CD1c-positive myeloid dendritic cell (primary cell): Measurements from ENCODE around the gene LRRK2.
"Not testable (repeated sequence)": the region's sequence is repeated elsewhere in the genome, so short reads cannot be mapped to it uniquely, and the experiment has no call there.

Source experiments
- DNase-seq: peaks from one replicate; pipeline ENCODE4 v3.0.0-alpha.2; 2016; ENCODE audit errors: extremely low spot score

Gene LRRK2

DNA sequence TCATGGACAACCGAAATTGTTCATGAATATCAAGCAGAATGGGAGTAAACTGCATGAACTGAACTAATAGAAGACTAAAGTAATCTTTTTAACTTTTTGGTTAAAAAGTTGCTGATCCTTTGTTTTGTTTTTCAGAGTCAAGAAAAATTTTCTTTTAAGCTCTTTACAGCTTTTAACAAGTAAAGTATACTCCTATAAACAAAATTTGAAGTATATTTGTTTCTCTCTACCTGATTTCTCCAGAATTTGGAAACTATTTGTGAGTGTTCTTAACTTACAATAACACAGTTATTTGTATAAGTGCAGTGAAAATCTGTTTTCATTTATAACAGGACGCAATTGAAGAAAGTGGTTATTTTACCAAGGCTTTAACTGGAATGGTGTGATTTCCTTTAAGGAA lies 12.2 kb upstream of the LRRK2 start:
- DNase-seq, result no peak

DNA sequence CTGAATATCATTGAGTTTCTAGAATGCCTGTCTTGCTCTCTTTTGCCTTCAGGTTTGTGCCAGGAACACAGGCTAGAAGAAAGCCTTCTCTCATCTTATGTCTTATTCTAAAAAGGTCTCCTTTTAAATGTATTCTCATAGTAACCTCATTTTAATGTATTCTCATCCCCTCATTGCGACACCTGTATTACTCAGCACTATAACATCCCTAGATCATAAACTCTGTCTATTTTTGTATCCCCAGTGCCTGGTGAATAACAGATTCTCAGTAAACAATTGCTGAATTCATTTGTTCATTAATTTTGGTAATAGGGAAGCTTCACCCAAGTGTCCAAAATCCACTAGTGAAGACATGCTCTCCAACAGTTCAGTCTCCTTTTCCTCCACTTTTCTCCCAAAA lies 8.8 kb upstream of the LRRK2 start:
- no peak for DNase-seq

DNA sequence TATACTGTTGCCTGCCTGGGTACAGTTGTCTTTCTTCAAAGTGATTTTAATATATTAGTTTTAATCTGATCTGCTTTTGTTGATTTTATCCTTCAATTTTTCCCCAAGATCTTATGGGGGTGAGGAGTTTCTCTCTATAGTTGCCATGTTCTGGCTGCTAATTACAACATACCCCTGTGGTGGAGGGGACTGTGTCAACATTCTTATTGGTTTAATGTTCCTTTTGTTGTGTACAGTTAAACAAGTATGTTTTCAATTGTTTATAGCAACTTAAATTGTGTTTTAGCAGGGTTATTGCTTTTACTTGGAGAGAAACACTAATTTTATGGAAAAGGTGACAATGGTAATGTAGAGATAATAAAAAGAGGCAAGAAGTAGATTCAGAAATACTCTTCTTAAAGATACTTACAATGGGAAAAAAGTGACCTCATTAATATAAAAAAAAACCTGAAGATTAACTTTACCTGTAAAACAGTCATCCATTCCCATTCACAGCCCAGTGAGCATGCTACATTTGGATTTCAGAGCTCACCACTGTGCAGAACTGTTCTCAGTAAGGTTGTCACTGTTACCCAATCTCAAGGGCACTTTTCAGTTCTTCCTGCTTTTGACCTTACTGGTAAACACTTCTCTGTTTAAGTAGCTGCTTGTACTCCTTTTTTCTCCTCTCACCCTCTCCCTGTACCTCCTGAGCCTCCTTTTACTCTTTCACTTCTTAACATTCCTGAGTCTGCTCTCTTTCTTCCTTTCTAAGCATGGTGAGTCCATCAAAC lies 8.1 kb upstream of the LRRK2 start:
- peak; percentile 58 for DNase-seq

DNA sequence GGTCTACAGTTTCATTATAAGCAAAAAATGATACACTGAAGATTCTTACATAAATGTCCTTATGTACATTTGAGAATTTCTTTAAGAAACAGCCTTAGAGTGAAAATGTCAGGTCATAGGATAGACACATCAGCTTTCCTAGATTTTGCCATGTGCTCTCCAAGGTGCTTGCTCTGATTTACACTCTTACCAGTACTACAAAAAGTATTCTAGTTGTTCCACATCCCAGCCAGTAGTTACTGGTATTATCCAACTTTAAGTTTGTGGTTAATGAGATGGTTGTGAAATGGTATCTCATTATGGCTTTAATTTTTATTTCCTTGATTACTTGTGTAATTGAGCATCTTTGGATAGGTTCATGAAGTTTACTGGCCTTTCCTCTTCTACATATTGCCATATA lies 5.0 kb upstream of the LRRK2 start:
- DNase-seq, result no peak

DNA sequence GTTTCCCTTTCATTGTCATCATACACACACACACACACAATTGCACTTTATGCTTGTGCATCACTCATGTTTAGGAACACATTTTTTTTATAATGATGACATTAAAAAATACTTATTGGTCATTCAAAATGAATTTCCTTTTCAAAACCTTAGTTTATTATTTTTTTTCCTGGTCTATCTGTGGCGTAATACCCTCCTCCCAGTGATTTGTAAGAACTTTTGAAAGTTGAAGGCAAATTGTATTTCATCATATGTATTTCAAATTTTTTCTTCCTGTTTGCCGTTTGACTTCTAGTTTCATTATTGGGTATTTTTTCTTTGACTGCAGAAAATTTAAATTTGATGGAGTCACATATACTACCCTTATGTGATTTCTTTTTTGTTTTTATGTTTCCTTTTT lies 2.5 kb upstream of the LRRK2 start:
- DNase-seq, result peak; percentile 81

DNA sequence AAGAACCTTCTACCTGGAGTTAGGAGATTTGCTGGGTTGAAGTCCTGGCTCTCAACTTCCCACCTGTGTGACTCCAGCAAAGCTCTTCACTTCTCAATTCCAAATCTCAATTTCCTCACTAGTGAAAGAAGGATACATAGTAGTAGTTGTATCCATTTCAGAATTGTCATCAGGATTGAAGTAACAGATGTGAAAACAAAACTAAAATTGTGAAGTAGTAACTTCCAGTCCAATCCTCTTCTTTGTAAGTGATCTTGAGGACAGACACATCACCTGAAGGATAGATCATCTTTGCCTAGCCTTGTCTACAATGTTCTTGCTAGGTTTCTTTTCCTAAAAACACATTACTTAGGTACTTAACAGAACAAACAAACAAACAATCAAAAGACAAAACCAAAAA lies 1.2 kb upstream of the LRRK2 start:
- peak; percentile 33 for DNase-seq

DNA sequence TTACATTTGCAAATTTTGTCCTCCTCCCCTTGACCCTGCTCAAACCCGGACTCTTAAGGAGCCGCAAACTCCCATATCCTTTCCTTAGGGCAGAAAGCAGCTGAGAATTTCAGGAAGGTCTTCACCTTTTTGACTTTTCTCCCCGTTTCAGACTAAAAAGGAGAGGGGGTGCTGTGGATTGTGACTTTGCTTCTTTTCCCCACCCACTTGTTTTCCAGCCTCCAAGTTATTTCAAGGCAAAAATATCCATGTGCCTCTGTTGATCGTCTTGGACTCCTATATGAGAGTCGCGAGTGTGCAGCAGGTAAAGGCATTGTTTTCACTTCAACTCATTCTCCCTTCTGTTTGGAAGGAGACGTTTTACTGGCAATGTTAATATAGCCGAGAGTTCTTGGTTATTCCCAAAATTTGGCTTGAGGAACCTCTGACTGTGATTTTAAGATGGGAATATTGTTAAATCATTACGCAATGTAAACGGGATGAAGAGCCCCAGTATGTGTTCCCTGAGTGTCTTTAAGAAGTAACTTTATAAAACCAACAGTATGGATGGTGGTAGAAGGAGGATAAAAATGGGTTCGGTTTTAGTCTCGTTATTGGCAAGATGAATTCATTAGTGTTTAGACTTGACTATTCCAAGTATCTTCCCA lies 663 bp downstream of the LRRK2 start:
- no peak for DNase-seq

DNA sequence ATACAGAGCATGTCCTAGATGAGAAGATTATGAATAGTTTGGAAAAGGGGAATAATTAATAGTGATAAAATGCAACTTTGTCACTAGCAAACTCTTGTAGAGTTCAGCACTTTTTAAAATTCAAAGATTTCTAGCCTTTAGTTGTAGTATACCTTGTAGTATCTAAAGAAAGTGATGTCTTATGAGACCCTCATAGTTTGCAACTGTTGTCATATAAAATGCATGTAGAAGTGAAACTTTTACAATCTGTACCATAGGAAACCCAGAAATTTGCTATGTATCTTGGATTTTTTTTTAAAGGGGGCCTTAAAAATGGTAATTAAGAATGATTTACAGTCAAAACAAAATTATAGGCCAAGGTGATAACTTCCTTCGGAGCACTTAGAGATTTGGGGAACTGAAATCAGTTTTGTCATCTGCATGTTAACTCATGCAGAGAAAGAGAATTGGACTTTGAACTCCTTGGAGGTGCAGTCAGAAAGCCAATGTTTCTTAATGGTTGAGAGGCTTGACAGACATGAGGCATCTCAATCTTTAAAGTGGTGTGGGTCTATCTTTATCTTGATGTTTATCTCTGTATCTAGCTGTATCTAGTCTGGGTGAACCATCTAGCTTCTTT lies 1.3 kb downstream of the LRRK2 start:
- peak; percentile 85 for DNase-seq

DNA sequence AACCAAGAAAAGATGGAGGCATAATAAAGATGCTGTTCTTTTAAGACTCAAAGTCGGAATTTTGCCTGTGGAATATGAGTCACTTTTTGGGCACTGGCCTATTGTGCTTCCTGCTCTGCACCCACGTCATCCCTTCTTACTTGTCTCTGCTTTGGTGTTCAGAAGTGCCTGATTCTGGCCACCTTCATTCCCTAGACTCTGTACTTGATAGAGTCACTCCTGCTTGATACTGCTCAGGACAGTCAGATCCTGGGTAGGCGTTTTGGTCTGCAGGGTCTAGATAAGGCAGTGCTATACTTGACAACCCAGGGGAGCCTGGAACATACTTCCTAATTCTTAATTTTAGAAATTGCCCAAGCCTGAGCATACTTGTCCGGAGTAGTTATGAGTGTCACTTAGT lies 1.9 kb downstream of the LRRK2 start:
- peak; percentile 76 for DNase-seq

DNA sequence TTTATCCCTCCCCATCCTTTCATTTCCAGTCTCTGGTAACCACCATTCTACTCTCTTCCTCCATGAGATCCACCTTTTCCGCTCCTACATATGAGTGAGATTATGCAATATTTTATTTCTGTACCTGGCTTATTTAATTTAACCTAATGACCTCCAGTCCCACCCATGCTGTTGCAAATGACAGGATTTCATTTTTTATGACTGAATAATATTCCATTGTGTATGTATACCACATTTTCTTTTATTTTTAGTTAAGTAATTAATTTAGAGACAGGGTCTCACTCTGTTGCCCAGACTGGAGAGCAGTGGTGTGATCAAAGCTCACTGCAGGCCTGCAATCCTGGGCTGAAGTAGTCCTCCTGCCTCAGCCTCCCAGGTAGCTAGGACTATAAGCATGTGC lies 2.6 kb downstream of the LRRK2 start:
- DNase-seq, result no peak

DNA sequence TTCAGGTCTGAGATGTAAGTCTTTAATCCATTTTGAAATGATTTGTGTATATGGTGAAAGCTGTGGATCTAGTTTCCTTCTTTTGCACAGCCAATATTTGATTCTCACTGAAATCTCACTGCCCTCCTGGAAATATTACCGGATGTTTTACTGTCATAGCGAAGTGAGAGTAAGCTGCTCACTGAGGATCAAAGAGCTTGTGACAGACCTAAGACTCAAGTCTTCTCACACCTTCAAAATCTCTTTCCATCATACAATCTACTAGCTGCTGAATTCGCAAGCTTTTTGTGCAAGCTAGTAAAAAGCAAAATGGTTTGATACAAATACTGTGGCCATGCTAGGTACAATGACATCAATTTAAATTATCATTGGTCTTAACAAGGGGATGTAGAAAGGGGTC lies 3.9 kb downstream of the LRRK2 start:
- no peak for DNase-seq

DNA sequence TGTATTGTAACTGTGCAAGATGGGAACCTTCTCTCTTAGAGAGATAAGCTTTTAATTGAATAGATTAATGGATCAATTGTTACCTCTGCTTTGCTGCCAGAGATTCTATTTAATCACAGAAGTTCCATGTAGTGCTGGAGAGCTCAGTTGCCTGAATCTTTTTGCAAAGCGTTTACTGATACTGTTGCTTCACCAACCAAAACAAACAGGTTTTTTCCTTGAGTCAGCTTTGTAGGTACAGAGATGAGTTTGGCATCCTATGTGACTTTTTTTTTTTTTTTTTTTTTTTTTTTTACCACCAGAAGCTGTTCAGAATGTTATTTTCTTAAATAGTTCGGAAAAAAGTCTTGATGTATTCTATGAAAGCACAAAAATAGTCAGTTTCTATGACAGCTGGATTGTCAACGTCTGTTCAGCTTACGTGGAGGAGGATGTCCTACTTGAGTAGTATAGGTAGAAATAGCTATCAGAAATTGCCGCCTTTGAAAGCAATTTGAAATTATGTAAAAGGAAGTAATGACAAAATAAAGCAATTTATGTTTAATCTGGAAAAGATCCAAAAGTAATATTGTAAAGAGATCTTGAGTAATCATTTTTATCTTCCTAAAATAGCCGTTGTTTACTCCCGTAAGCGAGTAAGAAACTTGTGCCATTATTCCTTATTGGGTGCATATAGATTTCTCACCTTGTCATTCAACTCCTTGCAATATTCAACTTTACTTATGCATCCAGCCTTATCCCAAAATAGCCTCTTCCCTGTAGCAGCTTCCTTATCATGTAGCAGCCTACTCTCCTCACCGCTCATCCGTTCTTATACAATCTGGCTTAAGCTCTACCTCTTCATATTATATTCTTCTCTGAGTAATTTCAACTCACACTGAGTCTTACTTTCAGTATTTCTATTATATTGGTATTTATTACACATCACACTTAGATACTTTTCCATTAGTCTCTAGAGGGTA lies 5.2 kb downstream of the LRRK2 start:
- no peak for DNase-seq

DNA sequence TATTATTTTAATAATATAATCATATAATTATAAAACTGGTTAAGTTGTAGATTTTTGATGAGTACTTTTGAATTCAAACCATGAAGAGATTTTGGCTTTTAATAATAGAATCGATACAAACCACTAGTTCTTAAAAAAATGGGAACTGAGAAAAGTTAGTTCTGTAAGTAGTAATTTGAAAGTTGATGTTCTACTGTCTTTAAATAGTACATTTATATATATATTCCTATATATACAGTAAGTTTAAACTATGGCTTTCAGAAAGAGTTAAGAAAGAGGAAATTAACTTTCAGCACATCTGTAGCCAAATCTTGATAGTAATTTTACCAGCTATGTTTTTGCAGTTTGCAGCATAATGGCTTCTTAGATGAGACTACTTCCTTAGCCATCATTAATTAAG lies 7.8 kb downstream of the LRRK2 start:
- DNase-seq, result peak; percentile 32

DNA sequence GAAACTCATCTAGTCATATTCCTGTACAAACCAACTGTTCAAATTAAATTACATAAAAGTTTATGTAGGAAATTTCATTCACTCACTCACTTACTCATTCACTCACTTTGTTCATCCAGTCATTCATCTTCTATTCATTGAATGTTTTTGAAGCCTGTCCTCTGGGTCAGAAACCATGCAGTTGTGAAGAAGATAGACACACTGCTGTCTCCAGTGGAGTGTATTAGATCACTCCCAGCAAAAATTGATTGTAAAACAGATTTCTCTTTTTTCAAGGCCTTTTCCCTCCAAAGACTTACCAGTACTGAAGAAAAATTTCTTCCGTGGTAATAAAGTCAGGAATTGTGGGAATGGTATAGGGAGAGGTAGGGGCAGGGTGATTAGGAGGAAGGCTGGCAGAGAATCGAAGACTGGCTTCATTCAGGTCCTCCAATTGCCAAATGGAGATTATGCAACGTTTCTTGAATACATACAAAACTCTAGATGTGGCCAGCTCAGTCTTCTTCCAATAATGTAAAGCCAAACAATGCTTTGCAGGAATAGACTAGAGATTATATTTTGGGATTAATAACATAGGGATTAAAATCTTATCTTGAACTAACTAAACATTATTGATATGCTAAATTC lies 9.1 kb downstream of the LRRK2 start:
- DNase-seq, result no peak

DNA sequence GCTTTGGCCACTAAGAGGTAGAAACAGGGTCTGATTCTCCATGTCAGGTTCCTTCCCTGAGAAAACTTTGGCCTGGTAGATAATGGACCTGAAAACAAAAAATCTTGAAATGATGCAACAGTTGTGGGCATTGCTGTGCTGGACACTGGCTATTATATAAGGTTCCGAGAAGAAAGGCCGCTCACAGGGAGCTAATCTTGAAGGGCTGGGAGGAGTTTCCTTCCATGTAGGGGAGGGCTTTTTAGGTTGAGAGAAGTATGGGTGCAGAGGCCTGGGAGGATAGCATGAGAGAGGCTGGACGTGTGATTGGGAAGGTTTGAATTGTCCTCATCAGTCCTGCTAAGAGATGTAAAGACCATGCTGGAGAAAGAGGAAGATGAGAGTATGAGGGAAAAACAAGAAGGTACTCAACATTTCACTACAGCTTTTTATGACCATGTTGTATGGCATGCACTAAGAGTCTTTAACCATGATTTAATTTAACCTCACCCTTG lies 11.6 kb downstream of the LRRK2 start:
- DNase-seq, result no peak

DNA sequence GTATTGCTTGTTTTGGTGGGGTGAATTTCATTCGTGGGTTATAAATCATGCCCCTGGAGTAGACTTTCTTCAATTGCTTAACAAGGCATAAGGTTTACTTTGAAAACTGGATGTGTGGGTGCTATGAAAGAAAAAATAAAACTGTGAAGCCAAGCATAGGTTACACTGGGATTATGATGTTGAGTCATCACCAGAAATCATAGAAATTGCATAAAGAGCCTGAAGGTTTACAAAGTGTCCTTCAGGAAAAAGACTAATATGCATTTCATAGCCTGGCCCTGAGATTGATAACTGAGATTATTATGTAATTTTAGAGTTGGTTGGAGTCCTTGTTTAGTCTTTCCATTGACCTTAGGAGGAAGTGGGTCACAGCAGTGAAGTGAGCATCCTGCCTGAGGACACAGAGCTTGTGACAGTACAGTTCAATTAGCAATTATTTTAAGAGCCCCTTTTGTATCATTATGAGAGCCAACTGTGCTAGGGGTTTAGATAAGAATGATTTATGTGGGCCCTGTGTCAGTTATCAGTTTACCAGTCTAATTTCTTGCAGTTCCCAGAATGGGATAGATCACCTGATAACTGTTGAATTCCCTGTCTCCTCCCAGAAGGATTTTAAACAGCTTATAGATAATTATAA lies 13.6 kb downstream of the LRRK2 start:
- no peak for DNase-seq

DNA sequence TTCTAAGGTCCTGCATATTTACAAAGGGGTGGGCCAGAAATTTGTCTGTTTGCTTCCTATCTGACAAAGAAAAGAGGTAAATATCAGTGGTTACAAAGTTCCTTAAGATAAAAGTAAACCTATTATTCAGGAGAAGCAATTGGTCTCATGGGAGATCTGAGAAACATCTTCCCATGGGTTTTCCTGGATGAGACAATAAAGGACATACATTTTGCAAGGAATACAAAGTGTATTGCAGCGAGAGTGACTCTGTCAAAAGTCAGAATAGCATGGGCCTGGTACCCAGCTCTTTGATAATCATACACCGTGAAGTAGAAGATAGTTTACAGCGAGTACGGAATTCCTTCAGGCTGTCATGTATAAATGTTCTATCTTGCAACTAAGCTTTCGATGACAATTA lies 14.2 kb downstream of the LRRK2 start:
- no peak for DNase-seq

DNA sequence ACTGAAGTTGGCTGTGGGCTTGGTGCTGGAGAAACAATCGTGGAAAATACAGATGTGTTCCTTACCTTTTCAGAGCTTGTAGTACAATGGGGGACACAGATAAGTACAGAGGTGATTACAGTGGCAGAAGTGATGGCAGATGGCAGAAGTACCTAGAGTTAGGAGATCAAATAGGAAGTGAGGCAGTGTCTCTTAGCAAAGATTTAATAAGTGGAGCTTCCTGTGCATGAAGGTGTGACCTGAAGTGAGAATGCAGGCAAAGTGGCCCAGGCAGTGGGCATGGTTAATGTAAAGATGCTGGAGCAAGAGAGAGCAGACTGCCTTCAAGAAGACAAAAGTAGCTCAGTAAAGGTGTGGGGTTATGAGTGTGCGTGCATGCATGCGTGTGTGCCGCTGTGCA lies 16.0 kb downstream of the LRRK2 start:
- DNase-seq, result no peak

DNA sequence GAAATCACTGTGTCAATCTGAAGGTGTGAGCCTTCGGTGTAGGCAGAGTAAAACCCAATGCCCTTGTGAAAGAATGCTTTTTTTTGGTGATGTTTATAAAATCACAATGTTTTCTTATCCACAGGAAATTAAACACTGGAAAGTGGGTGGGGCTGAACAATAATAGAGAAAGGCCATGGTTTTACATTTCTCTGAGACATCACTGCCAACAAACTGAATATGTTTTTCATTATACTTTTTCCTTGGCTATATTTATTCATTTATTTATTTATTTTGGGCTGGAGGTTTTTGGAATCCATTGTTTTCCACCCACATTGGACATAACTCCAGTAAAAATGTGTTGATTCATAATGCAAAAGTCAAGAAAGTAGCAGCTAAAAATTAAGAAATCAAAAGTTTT lies 16.9 kb downstream of the LRRK2 start:
- DNase-seq, result no peak

DNA sequence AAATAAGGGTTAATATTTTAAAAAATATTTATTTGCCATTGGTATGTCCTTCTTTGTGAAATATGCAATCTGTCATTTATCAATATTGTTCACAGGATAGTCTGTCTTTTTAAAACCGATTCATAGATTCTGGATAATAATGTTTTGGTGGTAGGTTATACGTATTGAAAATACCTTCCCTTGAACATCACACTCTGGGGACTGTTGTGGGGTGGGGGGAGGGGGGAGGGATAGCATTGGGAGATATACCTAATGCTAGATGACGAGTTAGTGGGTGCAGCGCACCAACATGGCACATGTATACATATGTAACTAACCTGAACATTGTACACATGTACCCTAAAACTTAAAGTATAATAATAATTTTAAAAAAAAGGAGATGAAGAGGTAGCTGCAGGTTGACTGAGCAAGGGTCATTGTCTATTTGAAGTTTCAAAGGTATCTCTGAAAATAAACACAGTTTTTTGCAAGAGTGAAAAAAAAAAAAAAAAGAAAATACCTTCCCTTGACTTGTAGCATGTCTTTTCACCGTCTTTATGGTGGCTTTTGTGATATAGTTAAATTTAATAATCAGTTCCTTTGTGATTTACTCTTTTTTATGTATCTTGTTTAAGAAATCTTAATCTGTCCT lies 19.8 kb downstream of the LRRK2 start:
- DNase-seq, result not testable (repeated sequence)
